HUDEP-2 (cell line): ENCODE results near the gene ACP6.
A peak's percentile ranks its signal among the peaks of the same experiment; 100 is the strongest.
"Not testable (repeated sequence)": the region's sequence is repeated elsewhere in the genome, so short reads cannot be mapped to it uniquely, and the experiment has no call there.

Experiments
- DNase-seq, 76 experiments: peaks; one replicate each; lab custom pipeline; 2025; ENCODE audit not compliant: unreplicated experiment in 76 of 76; lab: John Stamatoyannopoulos, UW

The ACP6 gene

GRCh38 chr1:147624529-147624928, 45.8 kb downstream of the ACP6 start:
- DNase-seq: no peak

DNA sequence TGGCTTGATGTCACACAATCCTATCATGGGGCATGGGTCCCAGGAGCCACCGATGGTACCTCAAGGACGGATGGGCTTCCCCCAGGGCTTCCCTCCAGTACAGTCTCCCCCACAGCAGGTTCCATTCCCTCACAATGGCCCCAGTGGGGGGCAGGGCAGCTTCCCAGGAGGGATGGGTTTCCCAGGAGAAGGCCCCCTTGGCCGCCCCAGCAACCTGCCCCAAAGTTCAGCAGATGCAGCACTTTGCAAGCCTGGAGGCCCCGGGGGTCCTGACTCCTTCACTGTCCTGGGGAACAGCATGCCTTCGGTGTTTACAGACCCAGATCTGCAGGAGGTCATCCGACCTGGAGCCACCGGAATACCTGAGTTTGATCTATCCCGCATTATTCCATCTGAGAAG, 46.3 kb downstream of the ACP6 start:
- no peak for DNase-seq

DNA sequence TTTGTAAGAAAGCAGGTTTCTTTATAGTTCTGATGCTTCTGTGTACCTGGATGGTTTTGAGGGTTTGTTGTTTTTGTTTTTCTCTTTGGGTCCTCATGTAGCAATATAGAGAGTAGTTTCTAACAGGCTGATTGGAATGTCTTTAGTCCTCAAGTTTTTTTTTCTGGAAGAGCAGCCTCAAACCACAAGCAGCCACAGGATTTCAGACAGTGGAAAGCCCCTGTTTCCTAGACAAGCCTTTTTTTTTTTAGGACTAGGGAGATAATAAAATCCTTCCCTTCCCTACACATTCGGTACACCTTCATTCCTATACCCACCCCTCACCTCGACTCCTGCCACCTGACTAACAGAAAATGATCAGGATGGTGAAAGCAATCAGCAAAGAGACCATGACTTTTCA, 47.6 kb downstream of the ACP6 start:
- DNase-seq: no peak

DNA sequence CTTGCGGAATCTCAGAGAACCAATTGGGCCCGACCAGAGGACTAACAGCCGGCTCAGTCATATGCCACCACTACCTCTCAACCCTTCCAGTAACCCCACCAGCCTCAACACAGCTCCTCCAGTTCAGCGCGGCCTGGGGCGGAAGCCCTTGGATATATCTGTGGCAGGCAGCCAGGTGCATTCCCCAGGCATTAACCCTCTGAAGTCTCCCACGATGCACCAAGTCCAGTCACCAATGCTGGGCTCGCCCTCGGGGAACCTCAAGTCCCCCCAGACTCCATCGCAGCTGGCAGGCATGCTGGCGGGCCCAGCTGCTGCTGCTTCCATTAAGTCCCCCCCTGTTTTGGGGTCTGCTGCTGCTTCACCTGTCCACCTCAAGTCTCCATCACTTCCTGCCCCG, 49.8 kb downstream of the ACP6 start:
- no peak for DNase-seq

- DNase-seq: no peak
Observed at GRCh38 chr1:147619741-147620140, 50.6 kb downstream of the ACP6 start.

- DNase-seq: no peak
Observed at GRCh38 chr1:147618771-147619170, 51.6 kb downstream of the ACP6 start.

DNA sequence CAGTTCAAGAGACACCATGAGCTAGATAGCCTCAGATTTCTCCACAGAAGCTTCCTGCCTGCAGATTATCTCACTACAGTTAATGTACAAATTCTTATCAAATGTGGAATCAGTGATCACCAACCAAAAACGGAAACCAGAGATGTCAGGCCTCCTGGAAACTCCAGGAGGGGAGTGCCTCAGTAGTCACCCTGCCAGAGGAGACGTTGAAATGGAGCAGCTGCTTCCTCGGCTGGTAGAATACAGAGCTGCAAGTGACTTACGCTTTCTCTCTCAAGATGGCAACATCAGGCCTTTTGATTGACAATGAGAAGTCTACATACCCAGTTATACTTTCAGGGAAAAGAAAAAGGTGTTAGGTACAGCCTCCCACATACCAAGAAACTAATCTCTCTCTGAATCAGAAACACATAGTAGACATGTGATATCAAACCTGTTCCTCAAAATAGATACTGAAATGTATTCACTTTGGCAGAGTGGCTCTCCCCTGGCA, 52.2 kb downstream of the ACP6 start:
- peak in 9 of 76 experiments; percentile 4 to 54 (median 9) for DNase-seq

GRCh38 chr1:147614966-147615365, 55.4 kb downstream of the ACP6 start:
- not testable (repeated sequence) for DNase-seq

DNA sequence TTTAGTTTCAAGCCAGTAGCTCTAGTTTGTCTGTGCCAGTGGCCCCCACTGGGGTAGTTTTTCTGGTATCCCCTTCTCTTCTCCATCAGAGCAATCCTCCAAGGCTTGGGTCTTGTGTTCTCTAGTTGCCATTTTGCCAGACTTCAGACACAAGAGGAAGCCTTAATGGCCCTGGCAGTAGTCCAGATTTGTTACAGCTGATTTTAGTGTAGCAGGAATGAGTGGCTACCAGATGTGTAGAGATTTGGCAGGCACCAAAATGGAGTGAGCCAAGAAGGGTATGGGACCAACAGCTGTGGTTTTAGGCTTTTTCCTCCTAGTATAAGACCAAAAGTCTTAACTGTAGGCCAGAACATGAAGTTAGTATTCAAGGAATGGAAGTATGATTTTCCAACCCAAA, 56.8 kb downstream of the ACP6 start:
- peak in 1 of 76 experiments; percentile 3 for DNase-seq

DNA sequence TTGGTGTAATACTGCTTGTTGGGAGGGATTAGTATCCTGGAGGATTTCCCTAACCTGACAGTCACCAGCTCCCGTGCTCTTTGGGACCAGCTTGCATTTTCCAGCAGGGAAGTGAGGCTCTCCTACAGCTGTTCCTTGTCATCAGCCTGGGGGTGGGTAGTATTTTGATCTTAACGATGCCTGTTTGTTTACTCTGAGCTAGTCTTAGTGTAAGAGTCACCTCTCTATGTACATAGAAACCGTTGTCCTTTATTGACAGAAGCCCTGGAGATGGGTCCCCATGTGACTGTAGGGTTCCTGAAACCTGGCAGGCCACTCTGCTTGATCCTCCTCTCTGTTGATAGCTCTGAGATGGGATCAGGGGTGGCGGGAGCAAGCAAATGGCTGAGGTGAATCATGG, 58.0 kb downstream of the ACP6 start:
- no peak for DNase-seq

DNA sequence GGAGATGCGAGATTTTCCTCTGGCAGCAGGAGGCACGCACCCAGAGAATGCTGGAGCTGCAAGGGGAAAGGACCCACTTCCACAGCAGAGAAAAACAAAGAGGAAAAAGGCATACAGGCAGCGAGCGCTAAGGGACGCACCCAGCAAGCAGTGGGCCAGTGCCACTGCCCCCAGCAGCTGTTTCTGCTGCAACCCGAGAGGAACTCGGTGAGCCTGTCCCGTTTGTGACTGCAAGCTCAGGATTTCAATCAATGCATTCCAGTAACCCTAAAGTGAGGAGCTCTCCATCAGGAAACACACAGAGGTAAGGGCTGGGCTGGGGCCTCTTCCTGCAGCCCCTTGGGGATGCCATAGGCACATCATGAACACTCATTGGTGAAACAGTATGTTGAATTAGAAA, 58.7 kb downstream of the ACP6 start:
- no peak for DNase-seq

DNA sequence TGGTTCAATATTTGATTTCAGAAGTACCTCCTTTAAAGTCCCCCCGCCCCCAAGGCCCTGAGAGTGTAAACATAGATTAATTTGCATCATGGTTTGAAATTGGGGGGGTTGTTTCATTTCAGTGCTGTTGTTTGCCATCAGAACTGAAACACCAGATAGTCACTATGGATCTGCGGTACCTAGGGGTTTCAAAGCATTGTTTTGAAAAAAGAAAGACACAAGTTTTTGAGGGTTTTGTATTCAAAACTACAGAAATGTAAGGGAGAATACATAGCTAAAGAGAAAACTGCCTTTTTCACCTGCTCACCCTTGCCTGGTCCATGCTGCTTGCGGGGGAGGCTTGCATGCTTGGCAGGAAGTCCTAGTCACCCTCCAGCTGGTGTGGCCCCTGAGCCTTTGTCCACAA, 59.3 kb downstream of the ACP6 start:
- no peak for DNase-seq

- no peak for DNase-seq
Observed at GRCh38 chr1:147609358-147609757, 61.0 kb downstream of the ACP6 start.

DNA sequence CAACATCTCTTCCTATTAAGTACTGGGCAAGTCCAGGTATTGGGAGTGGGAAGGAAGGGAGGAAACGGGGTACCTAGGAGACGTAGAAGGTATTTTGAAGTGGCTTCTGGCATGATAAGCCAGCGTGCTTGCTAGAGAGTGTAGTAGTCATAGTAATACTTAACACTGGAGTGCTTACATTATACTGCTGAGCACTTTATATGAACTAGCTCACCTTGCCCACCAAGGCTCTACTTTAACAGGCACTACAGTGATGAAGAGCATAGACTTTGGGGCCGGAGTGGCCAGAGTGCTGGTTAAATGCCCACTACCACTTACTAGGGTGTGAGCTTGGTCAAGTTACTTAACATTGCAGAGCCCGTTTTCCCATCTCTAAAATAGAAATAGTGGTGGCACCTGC, 61.7 kb downstream of the ACP6 start:
- DNase-seq: no peak

DNA sequence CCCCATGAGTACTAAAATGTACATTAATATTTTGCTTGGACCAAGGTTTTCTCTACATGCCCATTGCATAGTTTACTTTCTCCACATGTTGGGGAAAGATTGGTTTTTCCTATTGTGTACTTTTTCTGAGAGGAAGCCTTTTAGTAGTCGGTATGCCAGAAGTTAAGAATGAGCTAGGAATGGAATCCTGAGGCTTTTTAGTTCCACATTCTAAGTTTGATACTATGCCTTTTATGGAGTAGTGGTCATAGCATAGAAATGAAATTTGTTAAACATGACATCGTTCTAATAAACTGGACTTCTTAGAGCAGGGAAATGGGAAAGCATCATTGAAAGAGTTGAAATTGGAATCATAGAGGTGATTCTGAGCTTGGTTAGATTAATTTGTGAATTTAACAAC, 64.7 kb downstream of the ACP6 start:
- no peak for DNase-seq

DNA sequence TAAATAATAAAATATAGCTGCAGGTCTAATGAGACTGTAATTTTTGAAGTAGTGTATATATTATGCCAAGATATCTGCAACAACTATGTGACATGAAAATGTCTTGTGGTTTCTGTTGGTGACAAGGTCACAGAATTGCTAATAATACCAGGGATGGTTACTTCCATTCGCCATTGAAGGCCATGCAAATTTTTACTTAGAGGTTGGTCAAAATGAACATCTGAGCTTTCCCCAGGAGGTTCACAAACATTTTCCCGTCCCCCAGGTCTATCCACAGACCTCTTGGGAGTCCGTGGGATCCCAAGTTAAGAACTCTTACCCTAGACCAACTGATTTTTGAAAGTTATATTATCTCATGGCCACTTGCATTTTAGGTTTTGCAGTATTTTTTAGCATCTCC, 66.3 kb downstream of the ACP6 start:
- DNase-seq: no peak

DNA sequence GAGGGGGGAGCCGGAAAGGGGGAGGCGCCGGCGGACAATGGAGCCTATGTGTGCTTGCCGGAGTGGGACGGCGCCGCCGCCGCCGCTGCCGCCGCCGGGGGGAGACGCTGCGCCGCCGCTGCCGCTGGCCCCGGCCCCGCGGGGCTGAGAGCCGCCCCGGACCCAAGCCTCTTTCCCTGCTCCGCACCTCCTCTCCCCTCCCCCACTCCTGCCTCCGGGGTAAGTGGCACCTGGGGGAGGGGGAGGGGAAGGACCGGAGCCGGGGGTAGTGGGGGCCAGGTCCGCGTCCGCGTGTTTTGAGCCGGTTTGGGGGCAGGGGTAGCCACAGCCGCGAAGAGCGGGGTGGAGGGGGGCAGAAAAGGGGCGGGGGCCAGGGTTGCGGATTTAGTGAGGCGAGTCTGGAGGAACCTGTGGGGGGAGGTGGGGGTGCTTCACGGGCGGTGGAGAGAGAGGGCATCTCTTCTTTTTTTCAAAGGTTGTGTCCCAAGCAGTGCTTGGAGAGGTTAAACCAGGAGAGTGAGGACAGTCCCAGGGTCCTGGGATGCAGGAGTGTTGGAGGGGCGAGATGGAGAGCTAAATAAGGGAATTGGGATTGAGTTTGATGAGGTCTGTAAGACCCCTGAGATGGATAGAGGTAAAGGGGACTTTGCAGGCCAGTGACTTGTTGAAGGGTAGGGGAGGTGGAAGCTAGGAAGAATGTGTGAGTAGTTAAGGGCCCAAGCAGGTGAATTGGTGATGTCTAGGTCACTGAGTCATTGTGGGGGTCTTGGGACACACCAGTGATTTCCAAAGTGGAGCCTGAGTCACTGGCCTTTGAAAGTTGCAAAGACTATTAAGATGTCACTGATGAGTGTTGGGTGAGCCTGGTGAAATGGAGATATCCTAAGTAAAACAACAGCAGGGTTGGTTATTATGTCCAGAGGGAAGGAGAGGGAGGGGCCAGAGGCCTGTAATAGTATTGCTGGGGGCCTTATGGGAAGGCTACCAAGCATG, 69.9 kb downstream of the ACP6 start:
- peak in 1 of 76 experiments; percentile 63 for DNase-seq

DNA sequence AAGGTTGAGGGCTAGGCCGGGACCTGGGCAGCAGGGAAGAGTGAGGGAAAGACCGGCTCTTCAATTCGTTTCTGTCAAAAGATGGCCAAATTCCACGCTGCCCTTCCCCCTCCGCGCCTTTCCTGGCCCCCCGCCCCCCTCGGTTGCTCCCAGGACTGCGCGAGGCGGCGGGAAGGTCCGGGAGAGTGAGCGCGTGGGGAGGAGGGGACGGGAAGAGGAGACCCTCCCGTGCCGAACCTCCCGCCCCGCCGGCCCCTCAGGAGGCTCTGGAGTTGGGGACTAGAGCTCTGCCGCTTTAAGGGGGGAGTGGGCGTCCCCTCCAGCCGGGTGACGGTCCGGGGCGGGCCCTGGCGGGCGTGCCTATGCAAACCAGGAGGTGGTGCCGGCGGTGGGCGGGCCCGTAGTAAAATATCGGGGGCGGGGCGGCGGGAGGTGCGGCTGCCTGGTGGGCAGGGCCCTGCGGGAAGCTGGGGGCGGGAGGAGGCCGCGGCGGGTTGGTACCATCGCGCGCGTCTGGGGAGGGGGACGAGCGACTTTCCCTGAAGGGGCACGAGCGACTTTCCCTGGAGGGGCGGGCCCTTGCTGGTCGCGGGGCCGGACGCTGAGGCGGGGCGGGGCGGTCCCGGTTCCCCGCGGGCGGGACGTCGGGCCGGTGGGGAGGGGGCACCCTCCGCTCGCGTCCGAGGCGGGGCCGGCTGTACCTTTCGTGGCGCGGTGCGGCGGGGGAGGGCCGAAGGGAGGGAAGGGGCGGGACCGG, 70.8 kb downstream of the ACP6 start:
- peak; percentile 24 to 97 (median 89) for DNase-seq

DNA sequence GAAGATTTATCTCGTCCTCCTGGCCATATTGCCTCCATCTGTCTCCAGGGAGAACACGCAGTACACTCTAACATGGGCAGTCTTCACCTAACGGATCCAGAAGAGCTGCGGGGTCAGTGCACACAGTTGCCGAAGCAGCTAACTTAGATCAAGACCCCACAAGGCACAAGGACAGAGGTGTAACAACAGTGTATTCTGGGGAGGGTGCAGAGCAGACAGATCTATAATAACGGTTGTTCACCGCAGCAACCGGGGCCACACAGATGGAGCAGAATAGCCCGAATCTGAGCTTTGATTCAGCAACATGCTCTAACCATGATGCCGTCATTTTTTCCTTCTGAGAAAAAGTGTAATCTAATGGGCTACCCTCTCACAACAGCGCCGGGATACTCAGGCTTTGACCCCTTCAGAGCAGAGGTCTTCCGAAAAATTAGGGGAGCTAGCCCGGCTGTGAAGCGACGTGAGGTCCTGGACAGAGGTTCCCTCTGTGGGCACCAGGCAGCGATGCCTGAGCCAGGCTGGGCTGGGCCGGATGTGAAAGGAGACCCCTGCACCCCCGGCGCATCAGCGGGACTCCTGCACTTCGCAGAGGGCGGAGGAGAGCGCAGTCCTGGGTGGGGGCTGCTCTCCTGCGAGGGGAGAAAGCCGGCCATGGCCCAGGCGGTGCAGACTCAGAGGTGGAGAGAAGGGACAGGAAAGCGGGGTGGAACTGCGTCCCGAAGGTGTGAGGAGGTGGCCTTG, 71.5 kb downstream of the ACP6 start:
- DNase-seq: no peak

- no peak for DNase-seq
Observed at GRCh38 chr1:147597010-147597409, 73.3 kb downstream of the ACP6 start.
